OCI-LY1 (cell line): ENCODE measurements around the gene WSCD2.

Experiments
- EZH2 ChIP-seq: fragments of 200-600 bp; sonication (generic), shearing (Covaris generic); IDR thresholded peaks from 2 replicates; pipeline ENCODE4 v1.8.0; 2017; ENCODE audit warnings: borderline replicate concordance, mixed run types, mild to moderate bottlenecking, antibody characterized with exemption, low read length, moderate library complexity, mixed read lengths
- TF ChIP-seq, protein P1 (sequence below): fragments of 200-600 bp; sonication (generic), shearing (Covaris generic); IDR thresholded peaks from 2 replicates; pipeline ENCODE4 v1.5.1; 2017; ENCODE audit warnings: mild to moderate bottlenecking, antibody characterized with exemption, low read length, moderate library complexity, mixed read lengths

GRCh38 chr12:108215458-108215857, 86.4 kb downstream of the WSCD2 start:
- TF ChIP-seq, protein P1, sequence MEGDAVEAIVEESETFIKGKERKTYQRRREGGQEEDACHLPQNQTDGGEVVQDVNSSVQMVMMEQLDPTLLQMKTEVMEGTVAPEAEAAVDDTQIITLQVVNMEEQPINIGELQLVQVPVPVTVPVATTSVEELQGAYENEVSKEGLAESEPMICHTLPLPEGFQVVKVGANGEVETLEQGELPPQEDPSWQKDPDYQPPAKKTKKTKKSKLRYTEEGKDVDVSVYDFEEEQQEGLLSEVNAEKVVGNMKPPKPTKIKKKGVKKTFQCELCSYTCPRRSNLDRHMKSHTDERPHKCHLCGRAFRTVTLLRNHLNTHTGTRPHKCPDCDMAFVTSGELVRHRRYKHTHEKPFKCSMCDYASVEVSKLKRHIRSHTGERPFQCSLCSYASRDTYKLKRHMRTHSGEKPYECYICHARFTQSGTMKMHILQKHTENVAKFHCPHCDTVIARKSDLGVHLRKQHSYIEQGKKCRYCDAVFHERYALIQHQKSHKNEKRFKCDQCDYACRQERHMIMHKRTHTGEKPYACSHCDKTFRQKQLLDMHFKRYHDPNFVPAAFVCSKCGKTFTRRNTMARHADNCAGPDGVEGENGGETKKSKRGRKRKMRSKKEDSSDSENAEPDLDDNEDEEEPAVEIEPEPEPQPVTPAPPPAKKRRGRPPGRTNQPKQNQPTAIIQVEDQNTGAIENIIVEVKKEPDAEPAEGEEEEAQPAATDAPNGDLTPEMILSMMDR = no peak
- TF ChIP-seq EZH2 = no peak
